Stimulated activated memory B cell treated with anti-CD40 and anti-IgM and Interleukin-4, amounts not matched to agents 10 μg/mL and 1 μg/mL and 100 μg/mL, for 72 hours (primary cell): Measurements from ENCODE around the gene GPX2.

Experiments
- ATAC-seq: fragments of 150-1000 bp; cut with Tn5 transposase; 2 replicates; pipeline ENCODE4 v1.10.0; 2021
- H3K27ac Mint-ChIP-seq: one replicate; pipeline ENCODE4 v1.8.0; 2022; ENCODE audit warnings: mild to moderate bottlenecking, mixed read lengths
- H3K27me3 Mint-ChIP-seq: one replicate; pipeline ENCODE4 v1.8.0; 2022; ENCODE audit warnings: mixed read lengths
- H3K36me3 Mint-ChIP-seq: one replicate; pipeline ENCODE4 v1.8.0; 2022; ENCODE audit warnings: mixed read lengths
- H3K4me1 Mint-ChIP-seq: one replicate; pipeline ENCODE4 v1.8.0; 2022; ENCODE audit warnings: mixed read lengths
- H3K4me3 Mint-ChIP-seq: one replicate; pipeline ENCODE4 v1.8.0; 2022; ENCODE audit warnings: mild to moderate bottlenecking, moderate library complexity, mixed read lengths
- H3K9me3 Mint-ChIP-seq: one replicate; pipeline ENCODE4 v1.8.0; 2022; ENCODE audit warnings: mixed read lengths

GPX2 gene

GRCh38 chr14:64970041-64970440 is 27.5 kb upstream of the GPX2 start:
- Mint-ChIP-seq H3K36me3 (no peaks in the 10 kb centered on the region), H3K4me1 (peaks cover 11% of the 10 kb centered on the region)

DNA sequence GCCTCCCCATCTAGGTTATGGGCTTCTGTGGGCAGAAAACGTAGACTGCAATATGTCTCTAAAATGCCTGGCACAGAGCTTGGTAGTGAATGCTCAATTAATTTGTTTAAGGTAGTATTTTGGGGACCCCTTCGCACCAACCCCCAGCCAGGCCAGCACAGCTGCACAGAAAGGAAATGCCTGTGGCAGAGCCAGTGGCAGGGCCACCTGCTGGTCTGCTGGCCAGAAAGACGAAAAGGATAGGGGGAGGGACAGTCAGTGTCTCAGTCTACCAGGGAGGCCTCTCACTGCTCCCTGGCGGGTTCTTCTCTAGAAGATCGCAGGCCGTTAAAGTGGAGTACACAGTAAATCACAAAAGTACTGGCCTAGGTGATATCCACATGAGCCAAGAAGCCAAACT is 26.1 kb upstream of the GPX2 start:
- Mint-ChIP-seq H3K9me3 (no peaks in the 10 kb centered on the region), H3K36me3 (no peaks in the 10 kb centered on the region), H3K27ac (no peak overlapping the region), H3K27me3 (peaks cover 24% of the 10 kb centered on the region), H3K4me3 (no peak overlapping the region), H3K4me1 (peaks cover 12% of the 10 kb centered on the region)
- ATAC-seq, result no peak

More at GRCh38 chr14:64970041-64970440, 27.5 kb upstream of the GPX2 start:
- no peaks in the 10 kb centered on the region for H3K9me3 Mint-ChIP-seq
- no peak for ATAC-seq
- H3K27me3 Mint-ChIP-seq, result peaks cover 31% of the 10 kb centered on the region
- H3K27ac Mint-ChIP-seq, result no peak overlapping the region
- no peak overlapping the region for H3K4me3 Mint-ChIP-seq

- H3K9me3 Mint-ChIP-seq, result no peaks in the 10 kb centered on the region
- H3K4me1 Mint-ChIP-seq, result peaks cover 17% of the 10 kb centered on the region
- no peak overlapping the region for H3K4me3 Mint-ChIP-seq
- H3K27me3 Mint-ChIP-seq, result peaks cover 19% of the 10 kb centered on the region
- no peaks in the 10 kb centered on the region for H3K36me3 Mint-ChIP-seq
- no peak overlapping the region for H3K27ac Mint-ChIP-seq
- no peak for ATAC-seq
Measured at GRCh38 chr14:64968167-64968566, 25.6 kb upstream of the GPX2 start.

- H3K4me1 Mint-ChIP-seq, result peaks cover 14% of the 10 kb centered on the region
- ATAC-seq, result no peak
- peaks cover 18% of the 10 kb centered on the region for H3K27me3 Mint-ChIP-seq
- H3K27ac Mint-ChIP-seq, result no peak overlapping the region
- H3K36me3 Mint-ChIP-seq, result no peaks in the 10 kb centered on the region
- H3K4me3 Mint-ChIP-seq, result no peak overlapping the region
- no peaks in the 10 kb centered on the region for H3K9me3 Mint-ChIP-seq
Measured at GRCh38 chr14:64966976-64967375, 24.4 kb upstream of the GPX2 start.

GRCh38 chr14:64965356-64966000 is 22.9 kb upstream of the GPX2 start:
- Mint-ChIP-seq H3K27ac (no peak overlapping the region), H3K27me3 (peaks cover 7% of the 10 kb centered on the region), H3K9me3 (no peaks in the 10 kb centered on the region), H3K36me3 (no peaks in the 10 kb centered on the region), H3K4me3 (no peak overlapping the region), H3K4me1 (peaks cover 18% of the 10 kb centered on the region)
- ATAC-seq, result no peak

DNA sequence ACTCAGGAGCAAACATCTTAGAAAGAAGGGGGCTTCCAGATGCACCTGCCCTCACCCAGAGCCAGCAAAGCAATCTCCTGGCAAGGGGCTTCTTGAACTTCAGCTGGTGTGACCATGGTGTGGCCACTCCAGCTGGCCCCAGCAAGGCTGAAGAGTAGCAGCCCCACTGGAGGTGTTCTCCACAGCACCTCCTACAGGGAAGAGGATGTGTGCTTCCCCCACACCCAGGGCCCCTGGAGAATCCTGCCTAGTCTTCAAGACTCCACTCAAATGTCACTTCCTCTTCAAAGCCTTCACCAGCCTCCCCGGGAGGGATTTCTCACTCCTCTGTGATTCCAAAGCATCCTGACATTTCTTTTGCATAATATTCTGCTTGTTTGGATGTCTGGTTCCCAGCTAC is 21.1 kb upstream of the GPX2 start:
- no peaks in the 10 kb centered on the region for H3K27me3 Mint-ChIP-seq
- H3K9me3 Mint-ChIP-seq, result no peaks in the 10 kb centered on the region
- H3K36me3 Mint-ChIP-seq, result no peaks in the 10 kb centered on the region
- ATAC-seq, result no peak
- no peak overlapping the region for H3K4me3 Mint-ChIP-seq
- peaks cover 24% of the 10 kb centered on the region for H3K4me1 Mint-ChIP-seq
- no peak overlapping the region for H3K27ac Mint-ChIP-seq

GRCh38 chr14:64960762-64961276 is 18.3 kb upstream of the GPX2 start:
- H3K27me3 Mint-ChIP-seq, result no peaks in the 10 kb centered on the region
- H3K27ac Mint-ChIP-seq, result no peak overlapping the region
- no peak overlapping the region for H3K4me3 Mint-ChIP-seq
- H3K4me1 Mint-ChIP-seq, result peaks cover 24% of the 10 kb centered on the region
- no peaks in the 10 kb centered on the region for H3K9me3 Mint-ChIP-seq
- H3K36me3 Mint-ChIP-seq, result peaks cover under 1% of the 10 kb centered on the region
- ATAC-seq, result no peak

GRCh38 chr14:64958743-64959142 is 16.2 kb upstream of the GPX2 start:
- H3K9me3 Mint-ChIP-seq, result no peaks in the 10 kb centered on the region
- ATAC-seq, result no peak
- no peaks in the 10 kb centered on the region for H3K27me3 Mint-ChIP-seq
- H3K4me1 Mint-ChIP-seq, result peaks cover 17% of the 10 kb centered on the region
- no peak overlapping the region for H3K27ac Mint-ChIP-seq
- H3K4me3 Mint-ChIP-seq, result no peak overlapping the region
- peaks cover 7% of the 10 kb centered on the region for H3K36me3 Mint-ChIP-seq

GRCh38 chr14:64958201-64958600 is 15.7 kb upstream of the GPX2 start:
- Mint-ChIP-seq H3K36me3 (peaks cover 7% of the 10 kb centered on the region), H3K27me3 (no peaks in the 10 kb centered on the region), H3K4me3 (no peak overlapping the region), H3K9me3 (no peaks in the 10 kb centered on the region), H3K27ac (no peak overlapping the region), H3K4me1 (peaks cover 15% of the 10 kb centered on the region)
- no peak for ATAC-seq

DNA sequence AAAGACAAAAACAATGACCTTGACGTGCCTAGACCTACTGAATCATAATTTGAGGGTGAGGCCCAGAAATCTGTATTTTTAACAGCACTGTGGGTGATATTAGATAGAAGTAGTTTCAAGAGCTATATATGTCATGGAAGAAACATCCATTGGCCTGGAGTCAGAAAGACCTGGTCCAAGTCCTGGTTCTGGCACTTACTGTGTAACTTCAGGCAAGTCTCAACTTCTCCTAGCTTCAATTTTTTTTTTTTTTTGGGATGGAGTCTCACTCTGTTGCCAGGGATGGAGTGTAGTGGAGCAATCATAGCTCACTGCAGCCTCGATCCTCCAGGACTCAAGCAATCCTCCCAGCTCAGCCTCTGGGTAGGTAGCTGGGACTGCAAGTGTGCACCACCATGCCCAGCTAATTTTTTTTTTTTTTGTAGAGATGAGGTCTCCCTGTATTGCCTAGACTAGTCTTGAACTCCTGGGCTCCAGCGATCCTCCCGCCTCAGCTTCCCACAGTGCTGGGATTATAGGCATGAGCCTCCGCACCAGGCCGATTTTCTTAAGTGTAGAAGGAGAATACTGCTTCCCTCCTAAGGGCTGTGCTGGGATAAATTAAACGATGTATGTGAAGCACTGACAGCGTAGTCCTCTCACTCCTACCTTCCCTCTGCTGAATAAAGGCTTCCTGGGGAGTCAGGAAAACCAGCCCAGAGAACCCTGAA is 14.3 kb upstream of the GPX2 start:
- Mint-ChIP-seq H3K27ac (no peak overlapping the region), H3K27me3 (no peaks in the 10 kb centered on the region), H3K4me1 (peaks cover 25% of the 10 kb centered on the region), H3K36me3 (peaks cover 7% of the 10 kb centered on the region), H3K4me3 (no peak overlapping the region), H3K9me3 (no peaks in the 10 kb centered on the region)
- no peak for ATAC-seq

GRCh38 chr14:64955297-64955696 is 12.8 kb upstream of the GPX2 start:
- Mint-ChIP-seq H3K36me3 (peaks cover 14% of the 10 kb centered on the region), H3K27me3 (no peaks in the 10 kb centered on the region), H3K4me1 (peaks cover 19% of the 10 kb centered on the region), H3K27ac (no peak overlapping the region), H3K4me3 (no peak overlapping the region), H3K9me3 (no peaks in the 10 kb centered on the region)
- ATAC-seq, result no peak

DNA sequence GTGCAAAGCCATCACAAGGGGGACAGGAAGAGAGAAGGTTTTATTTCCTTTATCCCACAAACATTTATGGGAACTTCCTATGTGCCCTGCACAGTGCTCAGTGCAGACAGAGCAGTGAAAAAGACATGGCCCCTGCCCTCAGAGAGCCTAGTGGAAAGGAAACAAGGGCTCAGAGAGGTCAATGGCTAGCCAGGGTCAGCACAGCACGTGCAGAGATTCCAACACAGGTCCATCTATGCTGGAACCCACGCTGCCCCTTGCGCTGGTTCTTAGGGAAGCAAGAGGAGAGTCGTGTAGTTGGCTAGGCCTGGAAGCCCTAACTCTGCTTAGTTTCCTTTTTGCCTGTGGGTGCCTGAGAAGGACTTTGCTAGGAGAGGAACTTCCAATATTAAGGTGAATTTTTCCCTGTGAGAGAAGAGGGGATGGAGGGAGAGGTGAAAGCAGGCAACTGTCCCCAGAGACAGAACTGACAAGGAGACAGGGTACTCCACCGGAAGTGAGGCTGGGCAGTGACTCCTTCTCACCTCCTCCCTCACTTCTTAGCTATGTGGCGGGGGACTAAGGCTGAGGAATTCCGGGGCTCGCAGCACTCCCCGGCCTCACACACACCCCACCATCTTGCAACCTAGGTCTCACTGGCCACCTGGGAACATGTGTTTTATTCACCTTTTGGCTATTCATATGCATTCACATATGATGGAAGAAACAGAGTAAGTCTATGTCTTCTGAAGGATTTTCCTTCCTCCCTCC is 12.1 kb upstream of the GPX2 start:
- Mint-ChIP-seq H3K36me3 (peaks cover 21% of the 10 kb centered on the region), H3K4me3 (no peak overlapping the region), H3K4me1 (peaks cover 15% of the 10 kb centered on the region), H3K9me3 (no peaks in the 10 kb centered on the region), H3K27ac (no peak overlapping the region), H3K27me3 (no peaks in the 10 kb centered on the region)
- no peak for ATAC-seq

- Mint-ChIP-seq H3K4me3 (no peak overlapping the region), H3K27me3 (no peaks in the 10 kb centered on the region), H3K27ac (no peak overlapping the region), H3K36me3 (peaks cover 26% of the 10 kb centered on the region), H3K9me3 (no peaks in the 10 kb centered on the region), H3K4me1 (peaks cover 15% of the 10 kb centered on the region)
- no peak for ATAC-seq
Measured at GRCh38 chr14:64953661-64954060, 11.1 kb upstream of the GPX2 start.

DNA sequence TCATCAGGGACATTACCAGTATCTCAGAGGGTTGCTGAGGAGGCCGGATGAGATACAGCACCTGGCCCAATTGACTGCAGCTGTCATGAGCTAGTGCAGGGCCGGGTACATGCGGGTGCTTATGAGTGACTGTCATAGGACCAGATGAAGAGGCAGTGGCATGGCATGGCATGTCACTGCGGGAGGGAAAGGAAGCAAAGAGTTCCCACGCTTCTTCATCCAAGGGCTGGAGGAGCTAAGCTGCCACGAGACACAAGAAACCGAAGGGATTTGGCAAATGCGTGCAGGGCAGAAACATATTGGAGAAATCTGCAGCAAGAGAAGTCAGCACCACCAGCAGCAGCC is 10.7 kb upstream of the GPX2 start:
- no peak for ATAC-seq
- peak overlapping the region; percentile 69 for H3K27ac Mint-ChIP-seq
- no peaks in the 10 kb centered on the region for H3K27me3 Mint-ChIP-seq
- H3K4me3 Mint-ChIP-seq, result no peak overlapping the region
- peaks cover 15% of the 10 kb centered on the region for H3K4me1 Mint-ChIP-seq
- peaks cover 29% of the 10 kb centered on the region for H3K36me3 Mint-ChIP-seq
- H3K9me3 Mint-ChIP-seq, result no peaks in the 10 kb centered on the region

- H3K36me3 Mint-ChIP-seq, result peaks cover 35% of the 10 kb centered on the region
- ATAC-seq, result peak; percentile 82
- peaks cover 15% of the 10 kb centered on the region for H3K4me1 Mint-ChIP-seq
- no peaks in the 10 kb centered on the region for H3K27me3 Mint-ChIP-seq
- H3K9me3 Mint-ChIP-seq, result no peaks in the 10 kb centered on the region
- peak overlapping the region; percentile 8 for H3K4me3 Mint-ChIP-seq
- peak overlapping the region; percentile 69 for H3K27ac Mint-ChIP-seq
Measured at GRCh38 chr14:64952598-64953309, 10.2 kb upstream of the GPX2 start.
